HG02870 (cell line): ENCODE data around the gene HOXB2.

ENCODE experiments used
- ATAC-seq: cut with Tn5 transposase; IDR thresholded peaks from one replicate; pipeline ENCODE4 v1.9.1; 2021; ENCODE audit warnings: mild to moderate bottlenecking, moderate library complexity; ENCODE audit not compliant: unreplicated experiment

Gene HOXB2

DNA sequence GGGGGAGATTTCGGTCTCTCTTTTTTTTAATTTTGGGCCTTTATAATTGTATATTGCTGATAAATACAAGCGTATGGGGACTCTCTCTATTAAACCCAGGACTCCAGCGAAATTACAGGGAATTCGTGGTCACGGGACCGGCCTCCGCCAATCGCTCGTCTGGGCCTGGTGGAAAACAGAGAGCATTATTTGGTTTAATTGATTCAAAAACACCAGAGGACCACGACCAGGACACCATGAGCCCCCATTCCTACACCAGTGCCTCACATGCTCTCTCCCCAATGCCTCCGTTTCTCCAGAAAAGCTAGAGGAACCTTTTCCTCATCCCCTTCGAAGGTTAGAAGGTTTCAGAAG lies at the start of gene HOXB2:
HOXB2 (minus strand) TSS at position 88 of the 354 bp plus-strand sequence. CDS start 198 bp downstream, outside the sequence.
- no peak for ATAC-seq

DNA sequence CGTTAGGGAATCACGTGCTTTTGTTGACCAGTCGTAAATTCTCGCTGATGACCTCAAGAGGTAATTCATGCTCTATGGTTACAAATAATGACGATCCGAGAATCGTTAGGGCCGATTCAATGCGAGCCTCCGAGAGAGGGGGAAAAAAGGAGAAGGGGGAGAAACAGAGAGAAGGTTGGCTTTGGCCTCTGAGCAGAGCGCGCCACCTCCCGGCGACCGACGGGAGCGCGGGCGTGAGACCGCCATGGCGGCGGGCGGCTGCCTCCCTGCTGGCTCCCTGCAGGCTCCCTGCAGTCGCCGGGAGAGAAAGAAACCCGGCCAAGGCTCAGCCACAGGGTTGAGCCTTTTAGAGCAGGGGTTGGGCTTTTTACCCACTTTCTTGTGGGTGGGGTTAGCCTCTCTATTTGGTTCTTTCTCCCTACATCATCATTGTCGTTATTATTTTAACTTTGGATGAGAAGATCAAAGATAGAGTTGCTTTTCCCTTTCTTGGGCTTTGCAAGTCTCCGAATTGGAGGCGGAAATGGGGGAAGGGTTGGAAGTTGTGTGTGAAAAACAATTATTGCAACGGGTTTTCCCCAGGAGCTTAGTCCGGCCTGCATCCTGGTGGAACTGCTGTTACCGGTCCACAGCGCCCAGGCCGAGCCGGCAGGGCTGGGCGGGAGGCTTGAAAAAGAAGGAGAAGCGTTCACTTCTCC lies 49.1 kb upstream of the HOXB2 start:
- ATAC-seq = no peak

DNA sequence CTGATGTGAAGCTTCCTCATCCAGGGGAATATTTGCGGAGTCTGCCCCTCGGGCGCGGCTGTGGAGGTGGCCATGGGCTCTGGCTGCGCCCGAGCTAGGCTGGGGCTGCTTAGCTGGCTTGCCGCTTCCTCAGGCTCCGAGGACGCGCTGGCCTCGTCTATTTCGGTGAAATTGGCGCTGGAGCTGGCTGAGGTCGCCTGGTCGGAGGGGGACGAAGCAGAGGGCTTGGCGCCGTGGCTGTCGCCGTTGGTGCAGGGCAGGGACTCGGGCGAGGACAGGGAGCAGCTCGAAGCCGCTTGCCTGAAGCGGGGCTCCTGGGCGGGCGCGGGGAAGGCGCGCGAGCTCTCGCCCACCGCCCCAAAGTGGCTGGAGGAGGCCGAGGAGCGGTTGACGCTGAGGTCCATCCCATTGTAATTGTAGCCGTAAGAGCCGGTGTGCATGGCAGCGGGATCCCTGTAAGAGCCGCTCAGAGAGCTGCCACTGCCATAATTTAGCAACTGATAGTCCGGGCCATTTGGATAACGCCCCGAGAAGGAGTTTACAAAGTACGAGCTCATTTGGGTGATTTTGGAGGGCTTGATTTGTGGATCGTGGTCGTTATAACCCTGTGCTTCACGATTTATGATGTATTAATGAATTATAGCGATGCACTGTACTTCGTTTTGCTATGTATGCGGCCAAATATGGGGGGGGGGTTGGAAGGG lies 48.4 kb upstream of the HOXB2 start, which contains the start of gene HOXB5:
HOXB5 (minus strand) TSS at position 654 of the 704 bp plus-strand sequence; CDS start at position 557, 97 bp downstream.
- ATAC-seq = no peak

DNA sequence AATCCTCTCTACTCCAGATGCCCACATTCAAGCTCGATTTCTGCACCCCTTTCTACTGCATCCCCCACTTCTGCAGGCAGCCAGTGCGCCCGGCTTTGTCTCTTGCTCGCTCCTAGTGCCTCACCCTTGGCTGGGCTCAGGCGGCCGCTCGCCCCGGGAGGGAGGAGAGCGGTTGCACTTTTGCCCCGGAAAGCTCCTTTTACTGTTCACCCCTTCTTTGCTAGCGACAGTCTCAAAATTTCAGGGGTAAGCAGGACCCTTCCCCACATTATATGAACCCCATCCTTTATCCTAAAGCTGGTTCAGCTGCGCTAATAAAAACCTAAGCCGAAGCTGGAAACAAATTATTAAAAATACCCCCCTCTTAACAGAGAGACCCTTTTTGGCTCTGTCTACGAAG lies 47.7 kb upstream of the HOXB2 start:
- ATAC-seq = no peak

DNA sequence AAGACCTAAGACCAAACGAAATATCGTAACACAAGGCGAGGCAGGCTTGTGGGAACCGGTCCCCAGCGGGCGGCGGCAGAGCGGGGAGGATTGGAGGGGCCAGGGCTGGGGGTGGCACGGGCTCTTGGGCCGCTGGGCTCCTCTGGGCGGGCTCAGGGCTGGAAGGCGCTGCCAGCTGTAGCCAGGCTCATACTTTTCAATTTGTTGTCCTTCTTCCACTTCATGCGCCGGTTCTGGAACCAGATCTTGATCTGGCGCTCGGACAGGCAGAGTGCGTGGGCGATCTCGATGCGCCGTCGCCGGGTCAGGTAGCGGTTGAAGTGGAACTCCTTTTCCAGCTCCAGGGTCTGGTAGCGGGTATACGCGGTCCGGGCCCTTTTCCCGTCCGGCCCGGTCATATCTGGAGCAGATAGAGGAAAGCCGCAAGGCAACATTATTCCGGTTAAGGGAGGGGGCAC lies 47.2 kb upstream of the HOXB2 start:
- ATAC-seq = no peak

DNA sequence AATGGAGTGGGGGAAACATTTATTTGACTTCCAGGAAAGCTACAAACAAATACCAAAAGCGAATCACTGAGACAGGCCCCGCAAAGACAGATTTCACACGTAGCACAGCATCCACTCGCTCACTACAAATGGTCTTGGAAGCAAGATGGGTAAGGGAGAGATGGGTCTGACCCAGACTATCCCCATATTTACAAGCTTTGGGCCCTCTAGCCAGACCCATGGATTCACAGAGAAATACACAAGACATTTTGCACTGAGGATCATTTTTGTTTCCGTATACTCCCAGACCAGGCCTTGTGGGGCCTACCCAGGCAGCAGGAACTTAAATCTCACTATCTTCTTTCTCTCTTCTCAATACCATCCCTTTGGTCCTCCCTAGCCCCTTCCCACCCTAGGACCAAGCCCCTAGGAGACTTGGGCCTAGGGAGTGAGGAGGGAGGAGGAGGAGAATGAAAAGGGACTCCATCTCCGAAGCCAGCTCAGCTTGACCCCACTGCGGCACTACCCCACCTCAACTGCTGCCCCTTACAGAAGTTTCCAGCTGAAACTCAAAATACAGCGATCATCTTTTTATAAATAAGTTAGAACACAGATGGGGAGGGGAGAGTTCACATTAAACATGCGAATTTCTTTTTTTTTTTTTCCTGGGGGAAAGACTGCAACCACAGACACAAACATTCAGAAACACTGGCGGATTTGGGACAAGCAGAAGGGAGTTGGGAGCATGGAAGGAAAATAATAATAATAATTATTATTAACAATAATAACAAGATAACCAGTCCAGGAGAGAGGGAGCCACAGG lies 46.5 kb upstream of the HOXB2 start:
- no peak for ATAC-seq

DNA sequence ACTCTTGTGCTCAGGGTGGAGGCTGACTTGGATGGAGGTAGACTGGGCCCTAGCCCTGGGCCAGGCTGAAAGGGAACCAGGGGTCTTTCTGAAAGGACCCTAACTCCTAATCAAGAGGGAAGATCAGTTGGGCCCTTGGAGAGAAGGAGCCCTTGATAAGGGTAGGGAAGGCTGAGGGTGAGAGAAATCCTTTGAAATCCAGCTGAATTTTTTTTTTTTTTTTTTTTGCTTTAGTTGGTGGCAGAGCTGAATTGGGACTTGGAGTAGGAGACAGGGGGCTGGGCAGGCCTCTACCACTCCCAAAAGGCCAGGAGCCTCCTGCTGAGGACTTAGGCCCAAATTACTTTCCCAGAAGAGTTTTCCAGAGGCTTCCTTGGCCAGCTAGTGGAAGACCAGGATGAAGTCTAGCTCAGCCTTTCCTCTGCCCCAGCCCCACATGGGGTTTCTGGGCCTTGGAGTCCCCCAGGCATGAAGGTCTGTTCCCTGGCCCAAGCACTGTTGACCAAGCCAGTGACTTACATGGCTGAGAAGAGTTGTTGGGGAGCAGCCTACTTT lies 45.8 kb upstream of the HOXB2 start:
- no peak for ATAC-seq

DNA sequence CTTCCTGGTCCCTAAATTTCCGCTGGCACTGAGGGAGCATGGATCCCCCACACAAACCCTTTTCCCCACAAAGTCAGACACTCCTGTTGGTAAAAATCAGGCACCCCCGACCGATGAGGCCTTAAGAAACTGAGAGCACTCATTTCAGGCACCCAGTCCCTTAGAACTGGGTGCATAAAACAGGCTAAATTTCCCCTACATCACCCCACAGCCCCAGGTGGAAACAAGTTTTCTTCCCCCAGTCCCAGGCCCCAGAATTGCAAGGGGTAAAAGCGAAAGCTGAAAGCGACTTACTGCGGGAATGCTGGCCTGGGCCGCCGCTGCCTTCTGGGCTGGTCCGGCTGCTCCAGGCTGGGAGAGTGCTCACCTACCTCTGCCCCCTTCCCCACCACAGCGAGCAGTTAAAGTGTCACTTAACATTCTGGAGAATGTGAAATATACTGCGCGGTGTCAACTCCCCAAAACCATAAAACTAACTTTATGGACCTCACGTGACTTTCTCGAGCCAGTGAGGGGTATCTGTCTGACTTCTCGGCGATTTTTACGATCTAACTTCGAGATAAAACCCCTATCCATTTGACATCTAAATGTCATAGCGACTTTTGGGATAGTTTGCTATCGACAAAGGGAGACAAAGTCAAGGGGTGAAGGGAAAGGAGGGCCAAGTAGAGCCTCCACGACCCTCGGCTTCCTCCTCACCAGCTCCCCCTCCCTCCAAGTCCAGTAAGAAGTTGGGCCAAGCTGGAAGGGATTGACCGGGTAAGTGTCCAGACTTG lies 45.1 kb upstream of the HOXB2 start, which contains the start of gene HOXB3:
HOXB3 (minus strand) TSS at position 411 of the 776 bp plus-strand sequence. CDS start 37,767 bp downstream, outside the sequence.
- no peak for ATAC-seq

DNA sequence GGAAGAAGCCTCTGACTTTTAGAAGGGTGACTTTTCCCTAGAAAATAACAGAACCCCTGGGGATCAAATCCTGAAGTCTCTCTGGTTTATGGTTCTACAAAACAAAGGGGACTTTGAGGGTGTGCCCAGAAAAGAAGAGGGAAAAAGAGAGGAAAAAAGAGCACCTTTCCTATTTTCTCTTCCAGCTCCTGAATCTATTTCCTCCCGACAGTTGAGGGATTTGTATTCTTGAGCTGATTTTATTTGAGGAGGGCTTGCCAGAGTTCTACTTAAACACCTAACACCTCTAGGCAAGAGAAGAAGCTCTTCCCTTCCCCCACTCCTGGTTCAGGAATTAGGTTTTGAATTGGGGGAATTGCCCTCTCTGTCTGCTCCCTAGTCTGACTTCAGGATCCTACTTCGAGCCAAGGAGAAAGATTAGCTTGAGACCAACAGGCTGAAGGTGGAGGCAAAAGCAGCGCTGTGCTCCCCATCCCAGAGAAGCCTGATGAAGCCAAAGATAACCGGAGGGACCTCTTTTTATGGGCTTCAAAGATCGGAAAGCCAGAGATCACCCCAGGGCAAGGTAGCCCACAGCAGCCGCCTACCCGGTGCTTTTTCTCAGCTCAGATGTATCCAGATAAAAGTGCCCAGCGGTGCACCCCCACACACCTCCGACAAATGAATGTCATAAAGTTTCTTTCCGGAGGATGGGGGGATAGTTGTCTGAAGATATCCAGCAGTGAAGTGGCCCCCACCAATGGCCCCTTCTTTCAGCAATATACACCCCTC lies 44.3 kb upstream of the HOXB2 start:
- ATAC-seq = no peak

DNA sequence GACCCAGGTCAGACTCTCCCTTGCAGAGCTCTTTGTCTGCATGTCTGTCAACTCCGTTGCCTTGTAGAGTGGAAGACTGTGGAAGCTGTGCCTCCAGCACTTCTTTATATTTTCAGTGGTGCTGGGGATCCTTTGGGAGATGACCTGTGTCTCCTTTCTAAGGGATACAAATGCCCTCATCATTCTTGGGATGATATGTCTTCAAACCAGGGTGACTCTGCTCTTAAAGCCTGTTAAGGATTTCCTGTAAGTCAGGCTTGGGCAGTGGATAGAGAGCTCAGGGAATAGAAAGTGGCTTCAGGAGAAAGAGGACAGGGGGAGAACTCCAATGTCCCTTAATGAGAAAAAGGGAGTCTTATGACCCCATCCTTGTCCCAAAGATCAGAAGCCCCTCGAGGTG lies 43.6 kb upstream of the HOXB2 start:
- no peak for ATAC-seq

DNA sequence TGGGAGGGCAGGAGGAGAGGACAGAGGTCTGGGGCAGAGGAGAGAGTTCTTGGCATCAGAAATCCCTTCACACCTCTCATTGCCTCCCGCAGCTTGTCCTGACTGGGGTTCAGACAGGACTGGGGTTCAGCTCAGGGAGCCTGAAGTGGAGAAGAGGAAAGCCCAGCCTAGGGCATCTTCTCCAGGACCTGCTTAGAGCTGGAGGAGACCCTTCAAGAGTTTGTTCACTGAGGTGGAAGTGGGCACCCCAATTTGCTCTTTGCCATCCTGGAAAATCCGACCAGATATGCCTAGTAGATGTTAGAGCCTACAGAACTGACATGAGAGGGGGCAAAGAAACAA lies 43.1 kb upstream of the HOXB2 start:
- ATAC-seq = no peak

DNA sequence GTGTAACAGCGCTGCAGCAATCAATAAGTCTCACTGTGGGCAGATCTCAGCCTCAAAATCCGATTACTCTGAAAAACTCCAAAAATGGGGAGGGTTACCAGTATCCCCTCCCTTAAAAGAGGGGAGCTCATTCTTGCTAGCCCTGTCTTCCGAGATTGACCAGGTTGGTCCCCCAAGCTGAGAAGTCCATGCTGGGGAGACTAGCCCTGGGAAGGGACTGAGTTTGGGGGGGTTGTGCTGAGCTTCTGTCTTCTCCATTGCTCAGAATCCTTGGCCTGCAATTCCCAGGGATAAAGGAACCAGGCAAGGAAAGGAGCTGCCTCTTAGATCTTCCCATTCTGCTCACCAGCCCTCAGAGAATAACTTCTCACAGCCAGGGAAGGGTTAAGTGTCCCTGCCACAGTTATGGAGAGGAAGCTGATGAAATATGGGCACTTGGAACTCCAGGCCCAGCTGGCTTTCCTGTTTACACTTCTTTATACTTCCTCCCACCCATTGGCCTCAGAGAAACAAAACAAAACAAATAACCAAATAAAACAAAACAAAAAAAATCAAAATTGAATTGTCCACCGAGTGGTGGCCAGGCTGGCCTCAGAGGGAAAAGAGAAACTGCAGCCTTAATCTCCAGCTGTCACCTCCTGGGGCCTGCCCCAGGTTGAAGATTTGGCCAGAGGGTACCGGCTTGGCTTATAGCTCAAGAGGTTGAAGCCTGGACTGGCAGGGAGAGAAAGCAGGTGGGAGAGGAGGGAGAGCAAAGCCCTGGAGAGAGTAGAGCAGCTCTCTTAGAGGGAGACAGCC lies 42.6 kb upstream of the HOXB2 start:
- ATAC-seq = no peak

DNA sequence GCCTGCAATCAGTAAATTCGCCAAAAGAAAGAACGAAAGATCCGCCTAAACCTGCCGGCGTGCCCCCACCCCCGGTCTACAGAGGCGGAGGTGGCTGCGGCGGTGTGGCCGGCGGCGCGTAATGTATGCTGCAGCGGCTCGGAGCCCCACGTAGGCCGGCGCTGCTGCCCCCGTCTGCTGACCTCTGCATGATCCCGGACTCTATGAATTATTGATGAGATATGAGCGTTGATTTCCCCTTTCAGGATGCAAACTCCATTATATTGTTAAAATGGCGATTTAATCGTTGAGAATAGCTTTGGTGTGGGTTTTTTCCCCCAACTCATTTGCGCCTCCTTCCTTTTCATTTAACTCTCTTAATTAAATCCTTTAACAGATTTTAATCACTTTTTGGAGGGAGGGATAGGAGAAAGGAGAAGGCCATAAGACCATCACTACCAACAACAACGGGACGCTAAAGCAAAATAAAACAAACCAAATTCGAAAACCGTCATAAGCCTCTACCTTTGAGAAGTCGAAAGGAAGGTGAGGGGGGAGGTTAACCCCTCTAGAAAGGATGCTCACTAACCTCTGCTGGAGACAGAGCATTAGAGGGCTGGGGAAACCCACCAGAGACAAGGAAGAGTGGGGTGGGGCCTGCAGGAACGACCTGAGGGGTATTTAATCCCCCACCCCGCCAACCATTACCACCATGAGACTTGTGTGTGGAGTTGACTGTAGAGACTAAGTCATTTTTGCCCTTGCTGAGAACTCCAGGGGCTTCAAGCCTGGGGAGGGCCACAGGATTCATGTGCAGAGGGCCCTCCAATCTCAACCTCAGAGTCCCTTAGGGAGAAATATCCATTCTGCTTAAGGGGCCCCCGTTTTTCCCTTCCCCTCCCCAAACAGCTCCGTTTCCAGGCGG lies 41.7 kb upstream of the HOXB2 start:
- no peak for ATAC-seq

DNA sequence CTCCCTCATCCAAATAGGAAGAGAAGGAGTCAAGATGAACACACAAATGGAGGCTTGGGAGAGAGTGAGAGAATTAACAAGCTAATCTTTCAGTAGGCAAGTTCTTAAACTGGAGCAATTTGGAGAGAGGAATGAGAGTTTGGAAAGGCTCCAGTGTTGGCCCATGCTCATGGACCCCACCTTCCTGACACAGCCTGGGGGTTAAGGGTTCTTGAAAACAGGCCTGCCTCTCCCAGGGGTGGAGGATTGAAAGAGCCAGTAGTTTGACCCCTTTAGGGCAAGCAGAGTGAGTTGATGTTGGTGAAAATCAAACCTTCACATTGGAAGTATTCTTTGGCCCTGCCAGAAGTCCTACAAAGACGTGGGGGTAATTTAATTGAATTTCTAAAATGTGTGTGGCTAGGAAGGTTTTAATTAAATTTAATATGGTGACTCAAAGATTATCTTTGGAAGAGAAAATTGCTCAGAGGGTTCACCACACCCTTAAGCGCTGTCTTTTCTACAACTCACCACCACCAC lies 39.4 kb upstream of the HOXB2 start:
- no peak for ATAC-seq

DNA sequence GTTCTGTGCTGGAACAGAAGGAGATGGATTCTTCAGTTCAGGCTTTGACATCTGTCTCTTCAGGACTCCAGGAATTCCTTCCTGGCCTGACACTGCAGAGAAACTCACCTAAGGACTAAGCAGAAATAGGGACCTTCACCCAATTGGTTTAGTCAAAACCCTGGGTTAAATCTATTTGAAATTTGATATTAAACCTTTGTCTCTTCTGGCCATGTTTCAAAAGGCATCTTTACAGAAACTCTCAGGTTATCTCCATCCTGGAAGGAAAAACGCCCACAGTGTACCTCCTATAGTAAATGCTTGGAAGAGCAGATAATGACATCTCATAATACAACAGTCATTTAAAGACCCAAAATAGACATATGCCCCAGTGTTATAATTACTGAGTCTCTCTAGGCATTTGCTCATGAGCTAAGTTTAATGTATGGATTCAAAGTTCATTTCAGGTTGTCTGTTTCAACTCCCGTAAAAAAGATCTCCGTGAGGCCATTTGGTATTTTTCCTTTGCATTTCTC lies 38.9 kb upstream of the HOXB2 start:
- no peak for ATAC-seq

DNA sequence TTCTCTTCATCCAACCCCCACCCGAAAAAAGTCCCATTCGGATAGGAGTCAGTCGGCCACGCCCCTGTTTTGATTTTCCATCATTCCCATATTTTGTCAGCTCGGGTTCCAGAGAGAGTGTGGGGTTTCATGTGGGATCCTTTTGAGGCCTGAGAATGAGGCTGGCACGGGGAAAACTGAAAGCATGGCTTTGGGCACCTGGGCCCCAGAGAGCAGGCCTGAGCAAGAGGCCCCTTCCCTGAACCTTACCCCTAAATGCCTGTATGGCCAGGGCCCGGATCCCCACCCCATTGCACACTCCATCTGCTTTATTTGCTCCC lies 37.8 kb upstream of the HOXB2 start:
- no peak for ATAC-seq

DNA sequence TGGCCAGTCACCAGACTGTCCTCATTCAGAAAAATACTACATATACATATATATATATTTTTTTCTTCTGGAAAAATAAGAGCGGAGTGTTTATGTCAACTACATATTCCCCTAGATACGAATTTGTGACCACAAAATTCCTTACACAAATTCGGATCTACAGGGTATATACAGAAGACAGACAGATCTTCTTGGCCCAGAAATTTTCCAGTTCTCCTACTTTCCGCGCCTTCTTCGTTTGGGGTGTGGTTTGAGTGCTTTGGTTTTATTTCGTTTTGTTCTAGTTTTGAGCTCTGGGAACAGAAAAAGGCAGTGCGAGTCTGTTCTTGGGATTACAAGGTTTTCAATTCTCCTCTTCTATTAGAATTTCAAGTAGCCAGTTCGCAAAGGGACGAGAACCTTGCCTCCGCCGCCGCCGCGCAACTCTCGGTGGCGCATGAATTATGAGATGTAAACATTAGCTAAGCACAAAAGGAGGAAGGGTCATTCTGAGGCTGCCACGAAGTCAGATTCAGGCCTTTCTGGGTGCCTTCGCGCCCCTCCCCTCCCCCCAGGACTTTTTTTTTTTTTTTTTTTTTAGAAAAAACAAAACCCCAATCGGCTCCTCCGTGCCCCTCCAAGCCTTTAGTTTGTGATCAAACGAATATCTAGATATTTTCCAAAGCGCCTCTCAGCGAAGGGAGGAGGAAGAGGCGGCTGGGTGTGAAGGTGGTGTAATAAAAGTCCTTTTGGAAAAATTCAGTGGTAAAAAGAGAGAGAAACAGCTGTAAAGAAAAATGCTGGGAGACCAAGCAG lies 35.0 kb upstream of the HOXB2 start:
- no peak for ATAC-seq
